Middle frontal gyrus (tissue), 1 donor: ENCODE results near the gene SYP.

ENCODE experiments used
- DNase-seq: peaks from one replicate; pipeline ENCODE4 v3.0.0-alpha.2; 2015; ENCODE audit warnings: low spot score; ENCODE audit errors: extremely low spot score

Gene SYP

GRCh38 chrX:49199906-49200771 lies at the start of gene SYP:
SYP (minus strand) TSS chrX:49200193; CDS start chrX:49200186, 7 bp downstream.
- peak; percentile 75 for DNase-seq

- no peak for DNase-seq
These were observed 49.6 kb upstream of the SYP start for GRCh38 chrX:49249616-49250015.

- no peak for DNase-seq
These were observed 49.1 kb upstream of the SYP start for GRCh38 chrX:49249071-49249470.

GRCh38 chrX:49247916-49248811 lies 48.2 kb upstream of the SYP start:
- DNase-seq, result no peak

GRCh38 chrX:49247346-49247745 lies 47.4 kb upstream of the SYP start:
- DNase-seq, result no peak

GRCh38 chrX:49246541-49246940 lies 46.5 kb upstream of the SYP start:
- DNase-seq, result no peak

- no peak for DNase-seq
These were observed 44.2 kb upstream of the SYP start for GRCh38 chrX:49244207-49244606.

- no peak for DNase-seq
These were observed 43.2 kb upstream of the SYP start for GRCh38 chrX:49243166-49243565.

GRCh38 chrX:49242545-49243066 lies 42.6 kb upstream of the SYP start:
- DNase-seq, result no peak

- DNase-seq, result no peak
These were observed 38.7 kb upstream of the SYP start for GRCh38 chrX:49238735-49239134.

- no peak for DNase-seq
These were observed 37.1 kb upstream of the SYP start for GRCh38 chrX:49237060-49237459.

GRCh38 chrX:49233887-49234555 lies 34.0 kb upstream of the SYP start:
- no peak for DNase-seq

- no peak for DNase-seq
These were observed 33.2 kb upstream of the SYP start, which contains the start of gene CACNA1F for GRCh38 chrX:49233176-49233575. CACNA1F (minus strand) TSS chrX:49233340; CDS start chrX:49233309, 31 bp downstream.

- no peak for DNase-seq
These were observed 32.5 kb upstream of the SYP start for GRCh38 chrX:49232525-49232924.

- DNase-seq, result no peak
These were observed 31.5 kb upstream of the SYP start for GRCh38 chrX:49231333-49232000.

- DNase-seq, result no peak
These were observed 30.7 kb upstream of the SYP start for GRCh38 chrX:49230500-49231232.

GRCh38 chrX:49228185-49228584 lies 28.2 kb upstream of the SYP start:
- DNase-seq, result no peak

GRCh38 chrX:49227726-49228125 lies 27.7 kb upstream of the SYP start:
- DNase-seq, result no peak

GRCh38 chrX:49226946-49227345 lies 27.0 kb upstream of the SYP start:
- DNase-seq, result no peak

GRCh38 chrX:49225858-49226257 lies 25.9 kb upstream of the SYP start:
- DNase-seq, result no peak
